ENCODE data around the gene TAC3. TPM values are rescaled to one million over a fixed set of nuclear protein-coding genes. Genes with fewer than 3 reads are reported as not detected.
"Not testable (repeated sequence)": the region's sequence is repeated elsewhere in the genome, so short reads cannot be mapped to it uniquely, and the experiment has no call there.

The TAC3 gene
- total RNA-seq, 1 donor from 2014 or later, result 0.51 TPM

DNA sequence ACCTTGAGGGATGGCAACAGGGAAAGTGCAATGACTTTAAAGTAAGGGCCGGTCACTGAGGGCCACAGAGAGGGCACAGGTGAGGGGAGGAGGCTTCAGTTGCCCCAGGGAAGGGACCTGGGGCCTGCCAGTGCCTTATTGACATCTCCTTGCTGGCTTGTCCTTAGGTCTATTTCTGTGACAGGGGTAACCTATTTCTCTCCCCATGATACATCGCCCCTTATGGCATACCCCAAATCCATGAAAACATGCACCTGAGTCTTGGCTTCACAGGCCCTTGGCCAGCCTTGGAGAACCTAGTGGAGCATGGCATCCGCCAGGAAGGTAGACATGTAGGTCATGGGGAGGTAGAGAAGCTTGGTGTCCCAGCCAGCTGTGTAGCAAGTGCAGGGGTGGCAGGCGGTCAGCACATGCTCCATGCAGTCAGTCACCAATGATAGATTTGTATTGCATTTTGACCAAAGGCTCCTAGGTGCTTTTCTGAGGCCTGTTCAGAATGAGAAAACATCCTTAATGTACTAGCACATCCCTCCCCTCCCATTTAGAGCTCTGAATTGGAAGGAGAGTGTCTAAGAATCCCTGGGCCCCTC, 35.3 kb downstream of the TAC3 start:
- Mint-ChIP-seq H3K27ac (ENCODE audit: unreplicated experiment) (no peak overlapping the region), H3K9me3 (no peaks in the 10 kb centered on the region), H3K4me1 (no peaks in the 10 kb centered on the region), H3K27me3 (ENCODE audit: low read depth) (no peaks in the 10 kb centered on the region), H3K36me3 (ENCODE audit: low read depth) (no peaks in the 10 kb centered on the region), H3K4me3 (no peak overlapping the region)
- DNase-seq (ENCODE audit: low read depth, low spot score), result no peak
- TF ChIP-seq, protein P1, sequence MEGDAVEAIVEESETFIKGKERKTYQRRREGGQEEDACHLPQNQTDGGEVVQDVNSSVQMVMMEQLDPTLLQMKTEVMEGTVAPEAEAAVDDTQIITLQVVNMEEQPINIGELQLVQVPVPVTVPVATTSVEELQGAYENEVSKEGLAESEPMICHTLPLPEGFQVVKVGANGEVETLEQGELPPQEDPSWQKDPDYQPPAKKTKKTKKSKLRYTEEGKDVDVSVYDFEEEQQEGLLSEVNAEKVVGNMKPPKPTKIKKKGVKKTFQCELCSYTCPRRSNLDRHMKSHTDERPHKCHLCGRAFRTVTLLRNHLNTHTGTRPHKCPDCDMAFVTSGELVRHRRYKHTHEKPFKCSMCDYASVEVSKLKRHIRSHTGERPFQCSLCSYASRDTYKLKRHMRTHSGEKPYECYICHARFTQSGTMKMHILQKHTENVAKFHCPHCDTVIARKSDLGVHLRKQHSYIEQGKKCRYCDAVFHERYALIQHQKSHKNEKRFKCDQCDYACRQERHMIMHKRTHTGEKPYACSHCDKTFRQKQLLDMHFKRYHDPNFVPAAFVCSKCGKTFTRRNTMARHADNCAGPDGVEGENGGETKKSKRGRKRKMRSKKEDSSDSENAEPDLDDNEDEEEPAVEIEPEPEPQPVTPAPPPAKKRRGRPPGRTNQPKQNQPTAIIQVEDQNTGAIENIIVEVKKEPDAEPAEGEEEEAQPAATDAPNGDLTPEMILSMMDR (conservative IDR thresholded peaks at IDR 0.05), result no peak

DNA sequence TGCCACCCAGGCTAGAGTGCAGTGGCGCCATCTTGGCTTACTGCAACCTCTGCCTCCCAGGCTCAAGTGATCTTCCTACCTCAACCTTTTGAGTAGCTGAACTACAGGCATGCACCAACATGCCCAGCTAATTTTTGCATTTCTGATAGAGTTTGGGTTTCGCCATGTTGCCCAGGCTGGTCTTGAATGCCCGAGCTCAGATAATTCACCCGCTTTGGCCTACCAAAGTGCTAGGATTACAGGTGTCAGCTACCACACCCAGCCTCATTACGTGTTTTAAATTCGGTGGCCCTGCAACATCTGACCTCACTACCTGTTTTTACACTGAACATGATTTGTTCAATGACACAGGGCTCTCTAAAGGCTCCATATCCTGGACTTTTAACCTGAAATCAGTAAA, 36.1 kb downstream of the TAC3 start:
- Mint-ChIP-seq H3K36me3 (ENCODE audit: low read depth) (no peaks in the 10 kb centered on the region), H3K27ac (ENCODE audit: unreplicated experiment) (no peak overlapping the region), H3K4me1 (no peaks in the 10 kb centered on the region), H3K9me3 (no peaks in the 10 kb centered on the region), H3K4me3 (no peak overlapping the region), H3K27me3 (ENCODE audit: low read depth) (no peaks in the 10 kb centered on the region)
- TF ChIP-seq, protein P1 (conservative IDR thresholded peaks at IDR 0.05), result no peak
- no peak for DNase-seq (ENCODE audit: low read depth, low spot score)

DNA sequence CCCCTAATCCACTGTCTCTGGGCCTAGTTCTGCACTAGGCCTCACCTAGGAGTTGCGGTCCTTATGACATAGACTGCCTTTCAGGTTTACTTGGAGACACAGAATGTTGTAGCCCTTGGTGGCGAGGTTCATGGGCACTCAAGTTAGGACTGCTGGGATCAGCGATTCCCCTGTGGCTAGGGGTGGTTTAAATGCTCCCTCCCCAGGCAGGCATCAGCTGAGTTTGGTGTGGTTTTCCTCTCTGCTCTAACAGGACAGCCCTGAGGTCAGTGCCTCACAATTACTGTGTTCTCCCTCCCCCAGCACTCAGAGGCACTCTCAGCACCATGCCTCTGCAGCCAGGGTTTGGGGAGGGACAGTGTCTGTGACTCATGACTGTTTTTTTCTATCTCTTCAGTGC, 36.7 kb downstream of the TAC3 start:
- H3K4me1 Mint-ChIP-seq, result no peaks in the 10 kb centered on the region
- DNase-seq (ENCODE audit: low read depth, low spot score), result no peak
- no peaks in the 10 kb centered on the region for H3K27me3 Mint-ChIP-seq (ENCODE audit: low read depth)
- H3K27ac Mint-ChIP-seq (ENCODE audit: unreplicated experiment), result no peak overlapping the region
- no peaks in the 10 kb centered on the region for H3K36me3 Mint-ChIP-seq (ENCODE audit: low read depth)
- no peak overlapping the region for H3K4me3 Mint-ChIP-seq
- TF ChIP-seq, protein P1 (conservative IDR thresholded peaks at IDR 0.05), result no peak
- no peaks in the 10 kb centered on the region for H3K9me3 Mint-ChIP-seq

DNA sequence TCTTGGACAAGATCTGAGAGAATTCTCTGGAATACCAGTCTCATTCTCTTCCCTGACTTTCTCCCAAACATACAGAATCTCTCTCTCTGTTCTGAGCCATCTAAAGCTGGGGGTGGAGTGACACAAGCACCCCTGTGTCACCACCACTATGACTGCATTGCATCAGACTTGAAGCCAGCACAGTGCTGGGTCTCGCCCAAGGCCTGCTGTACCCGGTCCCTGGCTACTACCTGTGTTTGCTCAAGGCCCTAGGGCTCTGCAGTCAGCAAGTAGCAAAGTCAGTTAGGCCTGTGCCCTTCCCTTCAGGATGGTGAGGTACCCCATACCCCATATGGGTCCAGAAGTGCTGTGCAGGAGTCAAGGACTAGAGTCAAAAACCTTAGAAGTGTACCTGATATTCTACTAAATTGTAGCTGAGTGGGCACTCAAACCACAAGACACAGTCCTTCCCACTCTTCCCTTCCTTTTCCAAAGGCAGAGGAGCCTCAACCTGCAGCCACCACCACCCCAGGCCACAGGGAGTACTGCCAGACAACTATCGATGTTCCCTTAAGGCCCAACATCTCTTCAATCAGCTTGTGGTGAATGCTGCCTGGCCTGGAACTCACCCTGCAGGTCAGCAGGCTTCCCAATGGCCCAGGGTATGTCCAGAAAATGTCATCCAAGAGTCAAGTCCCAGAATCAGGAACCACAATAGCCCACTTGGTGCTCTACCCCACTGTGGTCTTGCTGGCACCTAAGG, 37.8 kb downstream of the TAC3 start:
- H3K9me3 Mint-ChIP-seq, result no peaks in the 10 kb centered on the region
- no peak for DNase-seq (ENCODE audit: low read depth, low spot score)

DNA sequence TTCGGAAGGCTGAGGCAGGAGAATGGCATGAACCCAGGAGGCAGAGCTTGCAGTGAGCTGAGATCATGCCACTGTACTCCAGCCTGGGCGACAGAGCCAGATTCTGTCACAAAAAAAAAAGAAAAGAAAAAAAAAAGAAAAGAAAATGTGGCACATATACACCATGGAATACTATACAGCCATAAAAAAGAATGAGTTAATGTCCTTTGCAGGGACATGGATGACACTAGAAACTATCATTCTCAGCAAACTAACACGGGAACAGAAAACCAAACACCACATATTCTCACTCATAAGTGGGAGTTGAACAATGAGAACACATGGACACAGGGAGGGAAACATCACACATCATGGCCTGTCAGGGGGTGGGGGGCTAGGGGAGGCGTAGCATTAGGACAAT, 39.0 kb downstream of the TAC3 start:
- not testable (repeated sequence) for H3K4me3 Mint-ChIP-seq; H3K9me3 Mint-ChIP-seq; H3K4me1 Mint-ChIP-seq; H3K27ac Mint-ChIP-seq (ENCODE audit: unreplicated experiment); H3K36me3 Mint-ChIP-seq (ENCODE audit: low read depth); H3K27me3 Mint-ChIP-seq (ENCODE audit: low read depth); DNase-seq (ENCODE audit: low read depth, low spot score)

More for the DNA sequence above, 37.8 kb downstream of the TAC3 start:
- Mint-ChIP-seq H3K36me3 (ENCODE audit: low read depth) (no peaks in the 10 kb centered on the region), H3K27me3 (ENCODE audit: low read depth) (no peaks in the 10 kb centered on the region), H3K4me1 (no peaks in the 10 kb centered on the region), H3K27ac (ENCODE audit: unreplicated experiment) (peak overlapping the region; percentile 12), H3K4me3 (no peak overlapping the region)
- TF ChIP-seq, protein P1 (conservative IDR thresholded peaks at IDR 0.05), result no peak

DNA sequence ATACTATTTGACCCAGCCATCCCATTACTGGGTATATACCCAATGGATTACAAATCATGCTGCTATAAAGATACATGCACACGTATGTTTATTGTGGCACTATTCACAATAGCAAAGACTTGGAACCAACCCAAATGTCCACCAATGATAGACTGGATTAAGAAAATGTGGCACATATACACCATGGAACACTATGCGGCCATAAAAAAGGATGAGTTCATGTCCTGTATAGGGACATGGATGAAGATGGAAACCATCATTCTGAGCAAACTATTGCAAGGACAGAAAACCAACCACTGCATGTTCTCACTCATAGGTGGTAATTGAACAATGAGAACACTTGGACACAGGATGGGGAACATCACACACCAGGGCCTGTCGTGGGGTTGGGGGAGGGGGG, 42.1 kb downstream of the TAC3 start:
- H3K36me3 Mint-ChIP-seq (ENCODE audit: low read depth); H3K4me1 Mint-ChIP-seq; DNase-seq (ENCODE audit: low read depth, low spot score); H3K27ac Mint-ChIP-seq (ENCODE audit: unreplicated experiment); H3K4me3 Mint-ChIP-seq; H3K9me3 Mint-ChIP-seq: not testable (repeated sequence)
- peaks cover 16% of the 10 kb centered on the region for H3K27me3 Mint-ChIP-seq (ENCODE audit: low read depth)

DNA sequence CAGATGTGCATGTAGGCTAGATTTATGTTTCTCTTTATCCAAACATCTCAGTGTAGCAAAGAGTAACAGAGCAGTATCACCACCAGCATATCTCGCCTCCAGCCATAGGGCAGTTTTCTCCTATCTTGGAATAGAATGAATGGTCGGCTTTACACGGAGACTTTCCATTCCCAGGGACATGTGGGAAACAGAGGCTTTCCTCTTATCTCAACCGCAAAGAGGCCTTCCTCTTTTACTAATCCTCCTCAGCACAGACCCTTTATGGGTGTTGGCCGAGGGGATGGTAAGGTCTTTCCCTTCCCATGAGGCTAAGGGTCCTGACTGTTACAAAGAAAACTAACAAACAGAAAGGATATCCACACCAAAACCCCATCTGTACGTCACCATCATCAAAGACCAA, 47.4 kb downstream of the TAC3 start:
- Mint-ChIP-seq H3K27ac (ENCODE audit: unreplicated experiment) (peak overlapping the region; percentile 28), H3K27me3 (ENCODE audit: low read depth) (peaks cover 16% of the 10 kb centered on the region), H3K36me3 (ENCODE audit: low read depth) (peaks cover 15% of the 10 kb centered on the region)
- H3K4me3 Mint-ChIP-seq; H3K9me3 Mint-ChIP-seq; DNase-seq (ENCODE audit: low read depth, low spot score); H3K4me1 Mint-ChIP-seq: not testable (repeated sequence)

DNA sequence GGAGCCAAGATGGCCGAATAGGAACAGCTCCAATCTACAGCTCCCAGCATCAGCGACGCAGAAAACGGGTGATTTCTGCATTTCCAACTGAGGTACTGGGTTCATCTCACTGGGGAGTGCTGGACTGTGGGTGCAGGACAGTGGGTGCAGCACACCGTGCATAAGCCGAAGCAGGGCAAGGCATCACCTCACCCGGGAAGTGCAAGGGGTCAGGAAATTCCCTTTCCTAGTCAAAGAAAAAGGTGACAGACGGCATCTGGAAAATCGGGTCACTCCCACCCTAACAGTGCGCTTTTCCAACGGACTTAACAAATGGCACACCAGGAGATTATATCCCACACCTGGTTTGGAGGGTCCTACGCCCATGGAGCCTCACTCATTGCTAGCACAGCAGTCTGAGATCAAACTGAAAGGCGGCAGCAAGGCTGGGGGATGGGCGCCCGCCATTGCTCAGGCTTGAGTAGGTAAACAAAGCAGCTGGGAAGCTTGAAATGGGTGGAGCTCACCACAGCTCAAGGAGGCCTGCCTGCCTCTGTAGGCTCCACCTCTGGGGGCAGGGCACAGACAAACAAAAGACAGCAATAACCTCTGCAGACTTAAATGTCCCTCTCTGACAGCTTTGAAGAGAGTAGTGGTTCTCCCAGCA, 50.2 kb downstream of the TAC3 start:
- DNase-seq (ENCODE audit: low read depth, low spot score); H3K4me1 Mint-ChIP-seq; H3K27ac Mint-ChIP-seq (ENCODE audit: unreplicated experiment); H3K4me3 Mint-ChIP-seq: not testable (repeated sequence)
- peaks cover 13% of the 10 kb centered on the region for H3K9me3 Mint-ChIP-seq
- peaks cover 20% of the 10 kb centered on the region for H3K27me3 Mint-ChIP-seq (ENCODE audit: low read depth)
- peaks cover 16% of the 10 kb centered on the region for H3K36me3 Mint-ChIP-seq (ENCODE audit: low read depth)

DNA sequence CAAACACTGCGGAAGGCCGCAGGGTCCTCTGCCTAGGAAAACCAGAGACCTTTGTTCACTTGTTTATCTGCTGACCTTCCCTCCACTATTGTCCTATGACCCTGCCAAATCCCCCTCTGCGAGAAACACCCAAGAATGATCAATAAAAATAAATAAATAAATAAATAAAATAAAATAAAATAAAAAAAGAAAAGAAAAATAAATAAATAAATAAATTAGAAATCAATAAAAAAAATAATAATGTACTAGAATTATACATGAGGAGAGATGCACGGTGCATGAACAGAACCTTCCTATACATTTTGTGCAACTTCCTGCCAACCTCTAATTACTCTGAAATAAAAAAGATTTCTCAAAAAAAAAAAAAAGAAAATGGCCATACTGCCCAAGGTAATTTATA, 51.2 kb downstream of the TAC3 start:
- H3K36me3 Mint-ChIP-seq (ENCODE audit: low read depth), result peaks cover 19% of the 10 kb centered on the region

More for the DNA sequence above, 51.2 kb downstream of the TAC3 start:
- not testable (repeated sequence) for H3K27ac Mint-ChIP-seq (ENCODE audit: unreplicated experiment); DNase-seq (ENCODE audit: low read depth, low spot score); H3K4me3 Mint-ChIP-seq; H3K4me1 Mint-ChIP-seq
- Mint-ChIP-seq H3K27me3 (ENCODE audit: low read depth) (peaks cover 23% of the 10 kb centered on the region), H3K9me3 (peaks cover 14% of the 10 kb centered on the region)

Measured in neural crest cell (in vitro differentiated cells).